ENCODE measurements around the gene HMCN1.

HMCN1 gene

DNA sequence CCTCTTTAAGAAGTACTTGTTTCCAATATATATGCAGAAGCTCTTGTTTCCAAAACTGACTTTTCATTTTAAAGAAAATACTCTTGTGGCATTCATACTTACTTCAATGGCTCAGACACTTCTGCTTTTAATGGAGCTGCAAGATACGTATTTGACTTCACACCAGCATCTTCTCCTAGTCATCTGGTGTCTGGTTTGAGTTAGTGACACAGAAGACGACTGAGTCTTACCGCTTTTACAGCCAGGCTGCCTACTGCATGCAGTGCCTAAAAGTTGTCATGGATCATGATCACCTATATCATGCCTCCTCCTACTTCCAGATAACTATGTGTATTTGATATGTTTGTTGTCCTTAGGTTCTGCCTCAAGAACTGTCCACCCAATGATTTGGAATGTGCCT is 455.0 kb downstream of the HMCN1 start:
- Histone ChIP-seq H3K27ac (no peak overlapping the region), H3K27me3 (no peaks in the 10 kb centered on the region; the same call in 1 of the 2 replicates), H3K36me3 (no peaks in the 10 kb centered on the region), H3K4me1 (peaks cover 3% of the 10 kb centered on the region), H3K9ac (no peak overlapping the region), H3K4me3 (no peak overlapping the region), H3K9me3 (no peaks in the 10 kb centered on the region), H4K20me1 (no peaks in the 10 kb centered on the region), H3K4me2 (no peak overlapping the region)
- no peak for TF ChIP-seq Cebpa-rat (IDR thresholded peaks at IDR 0.05)

DNA sequence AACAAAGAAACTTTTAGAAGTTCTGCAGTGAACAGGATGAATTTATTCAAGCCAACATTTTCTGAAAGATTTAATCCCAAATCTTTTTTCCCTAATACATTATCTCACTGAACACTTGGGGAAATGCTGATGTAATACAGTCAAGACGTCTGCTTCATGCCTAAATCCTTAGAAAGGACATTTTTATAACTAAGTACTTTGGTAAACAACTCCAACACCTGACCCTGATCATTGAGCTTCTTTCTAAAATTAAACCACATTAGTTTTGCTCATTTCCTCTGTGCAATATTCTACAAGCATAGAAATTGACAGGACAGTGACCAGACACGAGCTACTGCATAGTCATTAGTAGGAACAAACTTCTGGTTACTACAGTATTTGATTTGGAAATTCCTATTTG is 457.3 kb downstream of the HMCN1 start:
- H3K9ac ChIP-seq, result no peak overlapping the region
- TF ChIP-seq Cebpa-rat (IDR thresholded peaks at IDR 0.05), result no peak
- H3K27me3 ChIP-seq, result no peaks in the 10 kb centered on the region; the same call in 1 of the 2 replicates
- H3K4me2 ChIP-seq, result no peak overlapping the region
- H3K9me3 ChIP-seq, result peaks cover 5% of the 10 kb centered on the region; the same call in 1 of the 2 replicates
- H3K4me1 ChIP-seq, result no peaks in the 10 kb centered on the region
- H3K27ac ChIP-seq, result no peak overlapping the region
- H4K20me1 ChIP-seq, result no peaks in the 10 kb centered on the region
- H3K36me3 ChIP-seq, result no peaks in the 10 kb centered on the region
- H3K4me3 ChIP-seq, result no peak overlapping the region

GRCh38 chr1:186193224-186193623 is 459.0 kb downstream of the HMCN1 start:
- H3K4me2 ChIP-seq, result no peak overlapping the region
- no peaks in the 10 kb centered on the region for H3K27me3 ChIP-seq

GRCh38 chr1:186194107-186194756 is 460.0 kb downstream of the HMCN1 start:
- Histone ChIP-seq H3K4me2 (no peak overlapping the region), H3K9me3 (peaks cover 5% of the 10 kb centered on the region; the same call in 1 of the 2 replicates), H3K9ac (no peak overlapping the region)

More at GRCh38 chr1:186193224-186193623, 459.0 kb downstream of the HMCN1 start:
- no peaks in the 10 kb centered on the region for H3K36me3 ChIP-seq
- no peak for TF ChIP-seq Cebpa-rat (IDR thresholded peaks at IDR 0.05)
- no peaks in the 10 kb centered on the region for H3K4me1 ChIP-seq
- H3K9me3 ChIP-seq, result peaks cover 5% of the 10 kb centered on the region; the same call in 1 of the 2 replicates
- no peak overlapping the region for H3K9ac ChIP-seq
- no peak overlapping the region for H3K4me3 ChIP-seq
- no peak overlapping the region for H3K27ac ChIP-seq
- no peaks in the 10 kb centered on the region for H4K20me1 ChIP-seq

DNA sequence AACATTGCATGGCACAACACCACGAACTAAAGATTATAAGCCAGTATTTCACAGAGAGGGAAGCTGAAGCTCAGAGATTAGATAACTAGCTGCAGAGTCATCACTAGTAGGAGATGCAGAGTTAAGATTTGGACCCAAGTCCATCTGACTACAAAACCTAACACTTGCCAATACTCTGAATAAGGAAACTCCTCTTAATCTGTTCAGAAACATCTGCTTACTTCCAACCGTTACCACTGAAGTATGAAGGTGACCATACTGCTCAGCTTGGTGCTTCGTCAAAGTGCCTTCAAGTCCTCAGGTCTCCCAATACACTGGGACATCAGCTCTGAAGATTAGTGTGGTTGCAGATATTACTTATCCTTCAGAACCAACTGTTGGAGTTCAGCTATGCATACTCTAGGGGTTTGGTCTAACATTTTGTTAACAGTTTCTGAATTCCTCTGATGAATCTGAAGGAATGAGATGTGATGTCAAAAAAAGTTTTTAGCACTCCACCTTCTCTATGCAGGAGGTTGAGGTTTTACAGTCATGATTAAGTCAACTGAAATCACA is 461.3 kb downstream of the HMCN1 start:
- no peak for TF ChIP-seq Cebpa-rat (IDR thresholded peaks at IDR 0.05)
- H3K4me2 ChIP-seq, result no peak overlapping the region
- H3K36me3 ChIP-seq, result no peaks in the 10 kb centered on the region
- no peaks in the 10 kb centered on the region for H3K4me1 ChIP-seq
- no peaks in the 10 kb centered on the region for H4K20me1 ChIP-seq
- H3K9me3 ChIP-seq, result peaks cover 5% of the 10 kb centered on the region; the same call in 1 of the 2 replicates
- H3K27me3 ChIP-seq, result no peaks in the 10 kb centered on the region
- no peak overlapping the region for H3K4me3 ChIP-seq
- H3K27ac ChIP-seq, result no peak overlapping the region
- H3K9ac ChIP-seq, result no peak overlapping the region

More at GRCh38 chr1:186194107-186194756, 460.0 kb downstream of the HMCN1 start:
- Histone ChIP-seq H3K27me3 (no peaks in the 10 kb centered on the region), H3K4me3 (no peak overlapping the region), H4K20me1 (no peaks in the 10 kb centered on the region), H3K36me3 (no peaks in the 10 kb centered on the region), H3K27ac (no peak overlapping the region), H3K4me1 (no peaks in the 10 kb centered on the region)
- TF ChIP-seq Cebpa-rat (IDR thresholded peaks at IDR 0.05), result no peak

- Histone ChIP-seq H3K4me1 (no peaks in the 10 kb centered on the region), H3K9ac (no peak overlapping the region), H3K9me3 (no peaks in the 10 kb centered on the region), H3K27me3 (no peaks in the 10 kb centered on the region), H3K27ac (no peak overlapping the region), H3K4me3 (no peak overlapping the region), H3K36me3 (no peaks in the 10 kb centered on the region), H3K4me2 (no peak overlapping the region), H4K20me1 (no peaks in the 10 kb centered on the region)
- no peak for TF ChIP-seq Cebpa-rat (IDR thresholded peaks at IDR 0.05)
Measured at GRCh38 chr1:186202271-186202764, 468.1 kb downstream of the HMCN1 start.

GRCh38 chr1:186202776-186203175 is 468.6 kb downstream of the HMCN1 start:
- TF ChIP-seq Cebpa-rat (IDR thresholded peaks at IDR 0.05), result no peak
- no peaks in the 10 kb centered on the region for H3K36me3 ChIP-seq
- no peak overlapping the region for H3K9ac ChIP-seq
- H3K27ac ChIP-seq, result no peak overlapping the region
- no peaks in the 10 kb centered on the region for H3K9me3 ChIP-seq
- no peaks in the 10 kb centered on the region for H3K4me1 ChIP-seq
- H3K27me3 ChIP-seq, result no peaks in the 10 kb centered on the region
- no peaks in the 10 kb centered on the region for H4K20me1 ChIP-seq
- no peak overlapping the region for H3K4me2 ChIP-seq
- no peak overlapping the region for H3K4me3 ChIP-seq

DNA sequence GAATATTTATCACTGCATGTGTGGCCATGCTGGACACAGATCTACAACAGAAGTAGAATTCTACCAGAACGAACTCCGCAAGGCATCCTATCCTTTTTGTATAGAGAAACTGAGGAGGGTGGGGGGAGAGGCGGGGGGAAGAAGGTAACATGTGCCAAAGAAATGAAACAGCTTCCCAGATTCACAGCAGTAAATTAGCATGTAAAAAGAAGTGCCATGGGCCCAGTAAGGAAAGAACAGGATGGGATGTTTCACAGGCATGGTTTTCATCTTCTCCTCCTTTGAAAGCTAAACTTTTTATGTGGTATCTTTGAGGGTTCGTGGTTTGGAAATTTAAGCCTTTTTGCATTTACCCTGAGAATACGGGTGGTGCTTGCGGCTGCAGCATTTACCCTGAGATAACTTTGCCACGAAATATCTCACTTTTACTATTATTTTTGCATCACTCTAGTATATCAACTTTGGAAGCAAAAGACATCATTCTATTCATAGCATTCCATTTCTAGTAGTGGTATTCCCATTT is 471.9 kb downstream of the HMCN1 start:
- H3K9me3 ChIP-seq, result no peaks in the 10 kb centered on the region

GRCh38 chr1:186207391-186208085 is 473.3 kb downstream of the HMCN1 start:
- H3K27ac ChIP-seq, result no peak overlapping the region
- no peaks in the 10 kb centered on the region for H4K20me1 ChIP-seq
- no peaks in the 10 kb centered on the region for H3K36me3 ChIP-seq
- H3K4me3 ChIP-seq, result no peak overlapping the region
- TF ChIP-seq Cebpa-rat (IDR thresholded peaks at IDR 0.05), result no peak
- H3K27me3 ChIP-seq, result no peaks in the 10 kb centered on the region
- no peaks in the 10 kb centered on the region for H3K9me3 ChIP-seq
- H3K9ac ChIP-seq, result no peak overlapping the region
- H3K4me2 ChIP-seq, result no peak overlapping the region
- H3K4me1 ChIP-seq, result no peaks in the 10 kb centered on the region

More for the DNA sequence above, 471.9 kb downstream of the HMCN1 start:
- Histone ChIP-seq H3K27ac (no peak overlapping the region), H3K27me3 (no peaks in the 10 kb centered on the region), H3K4me3 (no peak overlapping the region), H3K36me3 (no peaks in the 10 kb centered on the region), H3K4me1 (no peaks in the 10 kb centered on the region), H3K4me2 (no peak overlapping the region), H4K20me1 (no peaks in the 10 kb centered on the region), H3K9ac (no peak overlapping the region)
- TF ChIP-seq Cebpa-rat (IDR thresholded peaks at IDR 0.05), result no peak
